GM18868 (cell line): ENCODE measurements around the gene TRDMT1.

Experiments
- ATAC-seq: cut with Tn5 transposase; IDR thresholded peaks from one replicate; pipeline ENCODE4 v1.9.1; 2021; ENCODE audit warnings: mild to moderate bottlenecking, moderate library complexity; ENCODE audit not compliant: unreplicated experiment

The TRDMT1 gene, protein sequence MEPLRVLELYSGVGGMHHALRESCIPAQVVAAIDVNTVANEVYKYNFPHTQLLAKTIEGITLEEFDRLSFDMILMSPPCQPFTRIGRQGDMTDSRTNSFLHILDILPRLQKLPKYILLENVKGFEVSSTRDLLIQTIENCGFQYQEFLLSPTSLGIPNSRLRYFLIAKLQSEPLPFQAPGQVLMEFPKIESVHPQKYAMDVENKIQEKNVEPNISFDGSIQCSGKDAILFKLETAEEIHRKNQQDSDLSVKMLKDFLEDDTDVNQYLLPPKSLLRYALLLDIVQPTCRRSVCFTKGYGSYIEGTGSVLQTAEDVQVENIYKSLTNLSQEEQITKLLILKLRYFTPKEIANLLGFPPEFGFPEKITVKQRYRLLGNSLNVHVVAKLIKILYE

DNA sequence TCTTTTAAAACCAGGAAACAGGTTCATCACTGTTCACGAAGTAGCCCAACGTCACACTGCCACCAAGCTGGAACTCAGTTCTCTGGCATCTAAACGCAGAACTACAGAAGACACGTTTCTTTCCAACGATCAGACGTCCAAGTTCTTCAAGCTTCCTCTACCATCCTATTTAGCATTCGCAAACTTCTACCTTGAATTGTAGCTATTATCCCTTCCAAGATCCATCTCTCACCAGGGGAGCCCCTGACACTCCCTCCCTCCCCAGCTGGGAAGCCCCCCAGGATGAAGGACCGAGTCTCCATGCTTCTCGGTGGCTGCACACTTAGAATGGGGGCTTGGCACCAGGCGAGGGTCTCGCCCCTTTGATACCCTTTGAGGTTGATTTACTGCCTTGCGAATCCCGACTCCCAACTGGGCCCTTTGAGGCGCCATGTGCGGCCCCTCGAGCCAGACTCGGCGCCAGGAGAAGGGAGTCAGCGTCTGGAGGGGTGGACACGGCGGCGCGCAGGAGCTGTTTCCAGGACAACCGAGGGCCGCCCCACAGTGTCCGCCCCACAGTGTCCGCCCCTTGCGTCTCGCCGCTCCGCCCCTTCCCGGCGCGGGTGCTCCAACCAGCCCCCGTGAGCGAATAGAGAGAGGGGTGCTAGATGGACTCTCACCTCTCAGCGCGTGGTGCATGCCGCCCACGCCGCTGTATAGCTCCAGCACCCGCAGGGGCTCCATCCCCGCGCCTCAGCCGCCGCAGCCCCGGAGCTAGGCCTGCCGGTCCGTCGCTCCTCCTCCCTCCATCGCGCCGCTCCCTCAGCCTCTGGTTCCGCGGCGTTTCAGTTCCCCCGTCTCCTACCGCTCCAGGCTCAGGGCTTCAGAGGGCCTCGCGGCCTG, at the start of gene TRDMT1:
TRDMT1 (minus strand) TSS at position 761 of the 882 bp plus-strand sequence; CDS start at position 723, 38 bp downstream.
- peak; percentile 94 for ATAC-seq

DNA sequence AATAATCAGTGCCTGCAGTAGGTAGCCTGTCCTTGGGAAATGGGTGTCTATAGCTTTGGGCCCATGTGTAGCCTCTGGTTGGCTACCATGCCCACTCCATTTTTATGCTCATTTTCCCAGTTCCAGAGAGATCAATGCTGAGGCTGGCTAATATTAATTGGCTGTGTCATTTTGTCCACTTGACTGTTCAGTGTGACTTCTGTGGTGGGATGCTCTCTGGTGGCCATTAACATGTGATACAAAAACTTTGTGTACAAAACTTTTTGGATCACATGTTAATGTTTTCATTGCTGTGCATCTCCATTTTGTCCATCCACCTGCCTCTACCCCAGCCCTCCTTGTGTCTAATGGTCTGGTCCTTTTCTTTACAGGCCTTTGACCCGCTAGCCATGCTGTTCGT, 49.3 kb upstream of the TRDMT1 start:
- no peak for ATAC-seq

DNA sequence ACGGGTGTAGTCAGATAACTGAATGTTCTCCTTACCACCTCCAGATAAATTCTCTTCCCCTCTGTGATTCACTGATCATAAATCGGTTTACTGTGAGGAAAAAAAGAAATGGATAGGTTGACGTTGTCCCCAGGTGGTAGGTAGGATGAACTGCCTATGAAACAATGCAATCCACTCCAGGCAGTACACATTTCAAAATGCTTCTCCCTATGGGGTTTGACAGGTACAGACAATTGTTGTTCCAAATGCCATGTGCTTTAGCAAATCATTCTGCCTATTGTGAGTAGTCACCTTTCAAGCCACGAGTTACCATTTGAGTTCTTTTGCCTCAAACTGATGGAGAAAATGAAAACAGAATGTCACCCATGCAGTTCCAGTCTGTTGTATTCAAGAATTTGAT, 48.3 kb upstream of the TRDMT1 start:
- ATAC-seq: no peak

DNA sequence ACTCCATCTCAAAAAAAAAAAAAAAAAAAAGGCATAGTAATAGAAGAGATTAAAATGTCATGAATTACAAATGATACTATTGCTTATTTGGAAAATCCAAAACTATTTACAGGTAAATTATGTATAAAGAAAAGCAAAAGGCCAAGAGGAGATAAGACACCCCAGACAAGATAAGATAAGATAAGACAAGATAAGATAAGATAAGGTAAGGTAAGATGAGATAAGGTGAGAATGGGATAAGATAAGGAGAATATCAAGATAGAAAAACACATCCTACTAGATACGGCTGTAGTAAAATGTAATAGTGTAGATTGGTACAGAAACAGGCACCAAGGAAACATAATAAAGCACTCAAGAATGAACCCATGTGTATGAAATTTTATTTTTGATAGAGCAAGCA, 47.5 kb upstream of the TRDMT1 start:
- no peak for ATAC-seq

DNA sequence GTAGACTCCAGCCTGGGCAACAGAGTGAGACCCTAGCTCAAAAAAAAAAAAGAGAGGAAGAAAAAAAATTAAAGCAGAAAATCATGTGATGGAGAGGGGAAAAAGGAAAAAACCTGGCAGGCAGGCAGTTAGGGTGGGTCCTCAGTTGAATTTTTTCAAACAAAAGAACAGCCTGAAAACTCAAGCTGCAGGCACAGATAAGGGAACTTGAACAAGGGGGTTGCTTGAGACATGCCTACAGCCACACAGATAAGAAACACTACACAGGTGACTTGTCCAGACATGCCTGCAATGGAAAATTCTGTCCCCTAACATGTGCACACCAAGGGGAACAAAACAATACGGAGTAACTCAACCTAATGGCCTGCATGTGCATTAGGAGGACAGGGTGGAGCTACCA, 45.7 kb upstream of the TRDMT1 start:
- ATAC-seq: no peak

DNA sequence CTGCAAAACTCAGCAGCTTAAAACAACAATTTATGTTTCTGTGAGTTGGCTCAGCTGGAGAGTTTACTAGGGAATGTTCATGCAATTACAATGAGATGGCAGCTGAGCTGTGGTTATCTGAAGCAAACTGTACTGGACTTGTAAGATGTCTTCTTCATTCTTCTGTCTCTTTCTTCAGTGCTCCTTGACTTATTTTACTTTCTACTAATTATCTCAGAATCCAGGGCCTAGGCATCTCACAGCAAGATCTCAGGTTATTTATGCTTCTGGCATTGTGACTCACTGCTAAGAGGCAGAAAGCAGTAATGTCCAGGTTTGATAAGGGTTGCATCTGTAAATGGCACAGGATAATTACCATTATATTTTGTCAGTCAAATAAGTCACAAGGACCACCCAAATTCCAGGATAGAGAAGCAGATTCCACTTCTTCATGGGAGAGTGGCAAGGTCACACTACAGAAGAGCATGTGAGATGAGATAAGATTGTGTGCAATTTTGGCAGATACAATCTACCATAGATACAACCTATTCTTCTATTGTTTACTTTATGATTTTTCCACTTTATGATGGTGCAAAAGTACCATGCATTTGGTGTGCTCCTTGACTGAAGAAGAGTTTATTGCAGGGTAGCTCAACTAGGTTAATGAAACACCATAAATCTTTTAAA, 43.4 kb upstream of the TRDMT1 start:
- ATAC-seq: no peak

DNA sequence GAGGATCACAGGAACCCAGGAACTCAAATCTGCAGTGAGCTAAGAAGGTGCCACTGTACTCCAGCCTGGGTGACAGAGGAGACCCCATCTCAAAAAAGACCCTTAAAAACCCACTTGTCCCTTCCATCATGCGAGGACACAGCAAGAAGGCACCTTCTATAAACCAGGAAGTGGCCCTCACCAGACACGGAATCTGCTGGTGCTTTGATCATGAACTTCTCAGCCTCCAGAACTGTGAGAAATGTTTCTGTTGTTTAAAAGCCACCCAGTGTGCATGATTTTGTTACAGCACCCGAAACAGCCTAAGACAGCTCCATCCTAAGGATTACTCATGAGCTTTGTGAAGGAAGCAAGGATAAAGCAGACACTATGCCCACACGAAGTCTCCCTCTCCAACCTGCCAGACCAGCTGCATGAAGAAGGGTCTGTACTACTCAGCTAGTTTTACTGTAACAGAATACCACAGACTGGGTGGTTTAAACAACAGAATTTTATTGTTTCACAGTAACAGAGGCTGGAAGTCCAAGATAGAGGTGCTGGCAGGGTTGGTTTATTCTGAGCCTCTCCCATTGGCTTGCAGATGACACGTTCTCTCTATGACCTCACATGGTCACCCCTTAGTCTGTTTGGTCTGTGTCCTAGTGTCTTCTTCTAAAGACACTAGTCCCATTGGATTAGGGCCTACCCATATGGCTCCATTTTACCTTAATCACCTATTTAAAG, 40.3 kb upstream of the TRDMT1 start:
- ATAC-seq: no peak

DNA sequence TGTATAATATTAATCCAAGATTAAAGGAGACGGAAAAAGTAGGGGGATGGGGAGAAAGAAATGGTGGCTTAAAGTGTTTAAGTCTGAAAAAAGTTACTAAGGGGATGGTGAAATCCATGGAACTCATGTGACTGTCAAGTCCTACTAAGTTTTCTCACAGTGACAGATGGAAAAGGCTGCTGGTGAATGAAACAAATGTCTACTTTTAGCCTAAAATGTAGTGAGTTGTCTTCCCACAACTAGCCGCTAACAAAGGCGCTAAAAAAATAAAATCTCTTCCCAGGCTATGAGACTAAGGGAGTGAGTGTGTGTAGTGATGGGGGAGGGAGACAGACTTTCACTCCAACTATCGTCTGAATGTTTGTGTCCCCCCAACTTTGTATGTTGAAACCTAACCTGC, 39.1 kb upstream of the TRDMT1 start:
- no peak for ATAC-seq

DNA sequence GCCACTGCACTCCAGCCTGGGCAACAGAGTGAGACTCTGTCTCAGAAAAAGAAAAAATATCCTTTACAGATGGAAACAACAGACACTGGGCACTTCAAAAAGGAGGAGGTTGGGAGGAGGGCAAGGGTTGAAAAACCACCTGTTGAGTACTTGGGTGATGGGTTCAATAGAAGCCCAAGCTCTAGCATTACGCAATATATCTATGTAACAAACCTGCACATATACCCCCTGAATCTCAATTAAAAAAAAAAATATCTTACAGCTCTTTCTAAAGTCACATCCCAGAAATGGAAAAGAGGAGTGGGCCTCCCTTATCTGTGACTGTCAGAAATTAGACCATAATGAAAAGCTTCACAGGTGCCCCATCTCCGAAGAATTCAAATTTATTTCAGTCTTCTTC, 38.6 kb upstream of the TRDMT1 start:
- no peak for ATAC-seq

DNA sequence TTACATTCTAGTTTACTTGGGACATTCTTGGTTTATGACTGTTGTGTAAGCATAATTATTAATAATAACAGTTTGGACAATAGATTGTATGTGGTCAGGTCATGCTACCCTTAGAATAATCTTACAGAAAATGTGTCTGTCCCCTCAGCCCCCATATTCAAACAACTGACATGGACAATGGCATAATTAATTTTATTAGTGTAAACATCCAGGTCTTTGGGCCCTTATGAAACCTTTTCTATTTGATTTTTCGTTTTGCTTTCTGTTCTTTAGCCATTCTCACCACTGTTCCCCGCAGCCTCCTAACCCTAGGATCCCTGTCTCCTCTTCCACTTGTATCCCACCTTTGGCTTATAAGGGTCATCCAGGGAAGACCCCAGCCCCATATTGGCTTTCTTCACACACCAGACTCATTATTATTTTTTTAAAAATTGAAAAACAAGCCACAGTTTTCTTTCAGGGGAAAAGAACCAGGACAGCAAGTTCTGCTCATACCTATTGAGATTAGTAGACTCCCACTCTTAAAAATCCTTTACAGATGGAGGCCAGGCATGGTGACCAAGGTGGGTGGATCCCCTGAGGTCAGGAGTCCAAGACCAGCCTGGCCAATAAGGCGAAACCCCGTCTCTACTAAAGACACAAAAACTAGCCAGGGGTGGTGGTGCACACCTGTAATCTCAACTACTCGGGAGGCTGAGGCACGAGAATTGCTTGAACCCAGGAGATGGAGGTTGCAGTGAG, 38.0 kb upstream of the TRDMT1 start:
- no peak for ATAC-seq

DNA sequence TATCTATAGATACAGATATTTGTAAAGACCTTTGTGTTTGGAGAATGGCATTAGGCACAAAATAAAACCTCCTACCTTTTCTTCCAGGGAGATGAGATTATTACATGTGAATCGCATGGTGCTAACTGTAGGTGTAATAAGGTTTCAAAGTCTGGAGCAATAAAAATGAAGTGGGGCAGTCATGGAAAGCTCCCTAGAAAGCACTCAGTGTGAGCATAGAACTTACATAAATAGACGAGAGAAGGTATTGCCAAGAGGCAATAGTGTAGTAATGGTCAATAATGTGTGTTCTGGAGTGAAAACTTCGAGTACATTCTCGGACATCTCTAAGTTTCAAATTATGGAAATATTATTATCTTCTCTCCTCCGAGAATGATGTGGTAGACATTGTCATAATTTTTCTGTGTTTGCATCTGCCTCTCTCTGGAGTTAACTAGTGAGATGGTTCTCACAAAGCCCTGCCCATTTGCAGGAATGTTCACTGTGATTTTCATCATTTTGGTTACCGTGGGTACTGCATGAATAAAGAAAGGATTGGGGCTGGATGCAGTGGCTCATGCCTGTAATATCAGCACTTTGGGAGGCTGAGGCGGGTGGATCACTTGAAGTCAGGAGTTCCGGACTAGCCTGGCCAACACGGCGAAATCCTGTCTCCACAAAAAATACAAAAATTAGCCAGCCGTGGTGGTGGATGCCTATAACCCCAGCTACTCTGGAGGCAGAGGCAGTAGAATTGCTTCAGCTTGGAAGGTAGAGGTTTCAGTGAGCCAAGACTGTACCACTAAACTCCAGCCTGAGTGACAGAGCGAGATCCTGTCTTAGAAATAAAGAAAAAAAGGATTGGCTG, 37.2 kb upstream of the TRDMT1 start:
- ATAC-seq: no peak

DNA sequence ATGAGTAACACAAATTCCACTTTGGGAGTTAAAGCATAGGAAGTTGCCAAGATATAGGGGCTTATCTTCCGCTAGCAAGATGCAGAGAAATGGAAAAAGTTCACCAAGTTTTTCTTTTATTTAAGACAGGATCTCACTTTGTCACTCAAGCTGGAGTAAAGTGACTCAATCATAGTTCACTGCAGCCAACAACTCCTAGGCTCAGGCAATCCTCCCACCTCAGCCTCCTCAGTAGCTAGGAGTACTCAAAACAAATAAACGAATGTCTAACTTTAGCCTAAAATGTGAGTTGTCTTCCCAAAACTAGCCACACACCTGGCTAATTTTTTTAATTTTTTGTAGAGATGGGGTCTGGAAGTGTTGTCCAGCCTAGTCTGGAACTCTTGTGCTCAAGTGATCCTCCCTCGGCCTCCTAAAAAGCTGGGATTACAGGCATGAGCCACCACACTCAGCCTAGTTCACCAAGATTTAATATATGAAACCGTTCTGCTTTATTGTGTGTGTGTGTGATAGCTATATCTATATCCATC, 36.5 kb upstream of the TRDMT1 start:
- no peak for ATAC-seq

DNA sequence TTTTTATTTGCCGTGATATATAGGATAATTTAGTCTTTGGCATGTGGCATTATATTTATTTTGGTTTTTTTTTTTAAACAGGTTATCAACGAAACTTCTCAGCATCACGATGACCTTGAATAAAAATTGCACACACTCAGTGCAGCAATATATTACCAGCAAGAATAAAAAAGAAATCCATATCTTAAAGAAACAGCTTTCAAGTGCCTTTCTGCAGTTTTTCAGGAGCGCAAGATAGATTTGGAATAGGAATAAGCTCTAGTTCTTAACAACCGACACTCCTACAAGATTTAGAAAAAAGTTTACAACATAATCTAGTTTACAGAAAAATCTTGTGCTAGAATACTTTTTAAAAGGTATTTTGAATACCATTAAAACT, 35.7 kb upstream of the TRDMT1 start:
- no peak for ATAC-seq

DNA sequence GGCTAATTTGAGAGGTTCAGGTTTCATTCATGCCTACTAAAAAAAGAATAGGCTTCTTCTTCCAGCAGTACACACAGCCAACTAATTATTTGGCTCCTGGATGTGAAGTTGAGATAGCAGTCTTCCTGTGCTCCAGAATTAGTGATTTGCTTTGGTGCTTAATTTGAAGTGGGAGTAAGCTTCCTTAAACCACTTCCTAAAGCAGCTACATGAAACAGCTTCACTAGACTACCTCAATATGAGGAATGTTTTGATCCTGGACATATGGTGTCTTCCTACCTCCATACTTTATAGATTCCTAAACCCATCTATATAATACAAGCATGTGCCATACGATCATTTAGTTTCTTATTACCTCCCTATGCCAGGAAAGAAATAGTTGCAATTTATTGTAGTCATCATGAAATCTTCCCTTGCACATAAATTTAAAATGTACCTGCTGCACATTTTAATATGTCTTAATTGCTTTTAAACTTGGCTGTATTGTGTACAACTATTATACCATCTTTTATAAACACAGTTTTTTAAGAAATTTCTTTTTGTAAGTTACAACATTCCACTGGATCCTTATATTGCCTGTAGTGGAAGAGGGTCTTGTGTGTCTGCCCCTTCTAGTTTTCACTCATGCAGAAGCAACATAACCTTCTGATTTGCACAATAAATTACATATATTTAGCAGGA, 35.1 kb upstream of the TRDMT1 start:
- ATAC-seq: no peak

DNA sequence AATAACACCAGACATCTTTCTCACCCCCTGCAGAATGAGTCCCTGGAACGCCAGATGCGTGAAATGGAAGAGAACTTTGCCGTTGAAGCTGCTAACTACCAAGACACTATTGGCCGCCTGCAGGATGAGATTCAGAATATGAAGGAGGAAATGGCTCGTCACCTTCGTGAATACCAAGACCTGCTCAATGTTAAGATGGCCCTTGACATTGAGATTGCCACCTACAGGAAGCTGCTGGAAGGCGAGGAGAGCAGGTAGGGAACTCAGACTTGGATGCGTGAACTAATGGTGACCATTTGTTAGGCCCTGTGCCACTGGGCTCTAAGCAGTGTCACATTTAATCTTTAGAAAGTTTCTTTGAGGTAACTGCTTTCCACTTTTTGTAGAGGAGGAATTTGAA, 33.7 kb upstream of the TRDMT1 start:
- no peak for ATAC-seq

DNA sequence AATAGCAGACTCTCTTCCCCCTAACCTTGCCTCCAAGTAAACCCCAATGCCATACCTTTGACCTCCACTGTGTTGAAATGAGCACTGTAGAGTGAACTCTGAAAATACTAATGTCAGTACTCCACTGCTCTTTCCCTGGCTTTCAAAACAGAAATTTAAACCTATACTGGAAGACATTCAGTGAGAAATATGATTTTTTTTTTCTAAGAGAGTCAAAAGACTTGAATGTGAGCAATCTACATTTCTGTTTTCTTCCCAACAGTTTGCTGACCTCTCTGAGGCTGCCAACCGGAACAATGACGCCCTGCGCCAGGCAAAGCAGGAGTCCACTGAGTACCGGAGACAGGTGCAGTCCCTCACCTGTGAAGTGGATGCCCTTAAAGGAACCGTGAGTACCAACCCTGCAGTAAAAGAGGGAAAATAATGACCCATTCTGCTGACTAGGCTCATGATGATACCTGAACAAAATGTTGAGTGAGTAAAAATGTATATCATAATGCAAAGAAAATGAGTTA, 33.0 kb upstream of the TRDMT1 start:
- ATAC-seq: no peak

DNA sequence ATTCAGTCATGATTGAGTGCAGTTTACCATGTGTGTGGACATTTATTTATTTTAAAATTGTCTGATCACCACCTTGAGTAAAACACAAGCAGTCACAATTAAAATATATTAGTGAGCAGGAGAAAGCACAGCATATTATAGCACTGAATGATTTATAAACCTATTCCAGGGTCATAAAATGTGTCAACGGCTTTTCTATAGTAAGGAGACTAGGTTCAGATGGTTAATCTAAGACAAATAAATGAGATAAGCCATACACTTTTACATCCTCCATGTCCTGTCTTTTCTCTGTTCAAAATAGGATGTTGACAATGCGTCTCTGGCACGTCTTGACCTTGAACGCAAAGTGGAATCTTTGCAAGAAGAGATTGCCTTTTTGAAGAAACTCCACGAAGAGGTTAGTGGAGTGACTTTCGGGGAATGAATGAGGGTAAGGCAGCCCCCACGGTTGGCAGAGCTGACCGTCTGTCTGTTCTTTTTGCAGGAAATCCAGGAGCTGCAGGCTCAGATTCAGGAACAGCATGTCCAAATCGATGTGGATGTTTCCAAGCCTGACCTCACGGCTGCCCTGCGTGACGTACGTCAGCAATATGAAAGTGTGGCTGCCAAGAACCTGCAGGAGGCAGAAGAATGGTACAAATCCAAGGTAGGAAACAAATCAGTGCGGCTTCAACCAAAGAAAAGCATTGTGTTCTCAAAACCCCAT, 32.0 kb upstream of the TRDMT1 start:
- ATAC-seq: no peak
